Skin of body (tissue), 2 donors: ENCODE measurements around the gene FHOD1. TPM values are rescaled to one million over a fixed set of nuclear protein-coding genes. Genes with fewer than 3 reads are reported as not detected.

Experiments used
- DNase-seq: peaks from one replicate; lab custom pipeline; 2025; lab: John Stamatoyannopoulos, UW
- total RNA-seq: library from RNA; depleted of rRNA; stranded (reverse); fragments of >200 nt; gene quantifications from one replicate; pipeline ENCODE4 v1.2.3, GENCODE V29; 2014

The FHOD1 gene
- total RNA-seq, 1 donor from 2014 or later, result 8.0 TPM

DNA sequence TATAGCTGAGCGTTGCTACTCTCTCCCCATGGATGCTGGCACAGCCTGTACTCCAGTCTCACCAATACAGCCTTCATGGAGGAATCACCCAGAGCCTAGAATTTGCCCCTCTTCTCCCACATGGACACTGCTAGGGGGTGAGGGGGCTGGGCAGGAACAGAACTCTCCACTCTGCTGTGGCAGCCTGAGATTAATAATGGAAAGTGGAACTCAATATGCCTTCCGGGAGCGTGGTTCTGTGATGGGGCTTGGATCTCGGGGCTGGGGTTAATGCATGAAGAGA, 2.7 kb upstream of the FHOD1 start:
- no peak for DNase-seq

DNA sequence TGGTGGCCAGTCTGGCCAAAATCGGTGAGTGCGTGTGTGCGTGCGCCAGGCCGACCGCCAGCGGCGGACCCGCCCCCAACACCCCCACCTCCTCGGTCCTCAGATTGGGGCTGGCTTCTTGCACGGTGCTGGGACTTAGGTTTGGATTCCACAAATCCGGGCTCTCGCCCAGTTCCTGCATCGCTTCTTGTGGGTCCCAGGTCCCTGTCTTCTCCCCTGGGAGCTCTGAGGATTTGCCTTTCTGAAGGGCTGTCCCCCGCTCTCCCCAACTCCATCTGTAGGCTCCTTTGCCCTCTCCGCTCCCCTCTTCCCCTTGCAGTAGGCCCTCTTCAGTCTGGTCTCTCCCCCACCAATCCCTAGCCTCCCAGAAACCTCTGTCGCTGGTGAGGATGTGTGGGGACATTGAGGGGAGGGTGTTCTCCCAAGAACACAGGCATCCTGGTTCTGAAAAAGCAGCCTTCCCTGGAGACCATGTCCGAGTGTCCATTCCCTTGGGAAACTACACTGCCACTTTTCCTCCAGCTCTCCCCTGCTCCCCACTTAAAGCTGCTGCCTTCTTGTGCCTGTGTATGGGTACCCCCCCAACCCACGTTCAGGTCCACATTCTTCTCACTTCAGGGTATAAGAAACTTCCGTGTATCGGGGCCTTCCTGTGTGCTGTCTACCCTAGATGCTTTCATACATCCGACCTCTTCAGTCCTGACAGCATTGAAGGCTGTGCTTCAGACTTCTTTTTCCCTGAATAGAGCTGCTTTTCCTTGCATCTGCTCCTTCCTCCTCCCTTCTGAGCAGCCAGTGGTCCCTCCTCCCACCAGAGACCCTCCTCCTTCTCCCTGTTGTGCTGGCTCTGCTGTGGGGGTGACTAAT, 2.1 kb upstream of the FHOD1 start:
- DNase-seq, result no peak

DNA sequence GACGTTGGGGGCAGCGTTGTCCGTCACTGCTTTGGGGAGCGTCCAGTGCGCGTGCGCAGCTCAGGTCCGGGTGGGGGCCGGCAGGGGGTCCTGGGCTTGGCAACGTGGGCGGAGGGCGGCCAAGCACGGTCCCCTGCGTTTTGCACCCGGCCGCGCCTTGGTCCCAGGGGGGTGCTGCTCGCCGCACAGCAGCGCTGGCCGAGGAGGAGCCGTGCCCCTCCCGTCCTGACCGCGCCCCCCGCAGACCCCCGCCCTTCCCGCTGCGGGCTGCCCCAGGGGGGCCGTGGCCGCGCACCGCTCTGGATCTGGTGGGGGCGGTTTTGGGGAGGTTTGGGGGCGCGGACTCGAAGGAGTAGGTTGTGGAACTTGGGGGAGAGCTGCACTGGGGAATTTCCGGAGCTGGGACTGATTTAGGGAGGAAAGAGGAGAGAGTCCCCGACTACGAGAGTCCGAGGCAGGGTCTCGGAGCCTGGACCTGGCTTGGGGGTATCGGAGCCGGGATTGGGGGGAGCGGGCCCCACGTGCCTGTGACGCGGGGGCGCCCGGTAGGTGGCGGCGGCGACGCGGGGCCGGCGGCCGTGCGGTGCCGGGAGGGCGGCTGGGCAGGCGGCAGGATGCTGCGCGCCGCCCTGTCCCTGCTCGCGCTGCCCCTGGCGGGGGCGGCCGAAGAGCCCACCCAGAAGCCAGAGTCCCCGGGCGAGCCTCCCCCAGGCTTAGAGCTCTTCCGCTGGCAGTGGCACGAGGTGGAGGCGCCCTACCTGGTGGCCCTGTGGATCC, 1.3 kb upstream of the FHOD1 start, which contains the start of gene SLC9A5:
Gene SLC9A5, plus strand, starts transcription at position 579 of the 777 bp plus-strand sequence. Its CDS starts 36 bp downstream, at position 615.
- DNase-seq, result no peak

DNA sequence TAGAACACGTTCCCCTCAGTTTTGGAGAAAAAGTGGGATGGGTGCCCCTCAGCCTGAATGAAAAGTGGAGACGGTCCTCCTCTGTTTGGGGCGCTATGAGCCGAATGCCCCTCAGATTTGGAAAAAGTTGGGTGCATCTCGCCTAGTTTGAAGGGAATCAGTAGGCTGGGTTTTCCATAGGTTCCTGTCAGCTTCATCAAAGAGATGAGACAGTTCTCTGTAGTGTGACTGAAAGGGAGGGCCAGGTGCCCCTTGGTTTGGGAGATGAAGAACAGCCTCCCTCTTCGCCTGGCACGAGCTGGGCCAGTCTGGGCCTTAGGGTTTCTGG, 756 bp upstream of the FHOD1 start:
- DNase-seq, result no peak

DNA sequence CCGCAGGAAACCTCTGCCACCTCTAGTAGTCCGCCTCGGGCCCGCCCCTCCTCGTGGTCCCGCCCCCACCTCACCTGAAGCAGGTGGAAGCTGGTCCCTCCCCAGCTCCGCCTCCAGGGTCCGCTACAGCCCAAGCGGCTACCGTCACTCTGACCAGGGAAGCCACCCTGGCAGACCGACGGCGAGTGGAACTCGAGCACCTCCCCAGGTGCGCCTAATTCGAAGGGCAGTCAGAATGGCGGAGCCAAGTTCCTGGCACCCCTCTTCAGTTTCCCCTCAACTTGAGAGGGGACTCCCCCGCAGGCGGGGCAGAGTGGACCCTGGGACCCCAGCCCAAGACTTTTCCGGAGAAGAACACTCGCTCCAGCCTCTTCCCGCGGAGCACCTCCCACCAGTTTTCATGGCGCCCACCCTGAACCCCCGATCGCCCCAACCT, 507 bp downstream of the FHOD1 start:
- no peak for DNase-seq

DNA sequence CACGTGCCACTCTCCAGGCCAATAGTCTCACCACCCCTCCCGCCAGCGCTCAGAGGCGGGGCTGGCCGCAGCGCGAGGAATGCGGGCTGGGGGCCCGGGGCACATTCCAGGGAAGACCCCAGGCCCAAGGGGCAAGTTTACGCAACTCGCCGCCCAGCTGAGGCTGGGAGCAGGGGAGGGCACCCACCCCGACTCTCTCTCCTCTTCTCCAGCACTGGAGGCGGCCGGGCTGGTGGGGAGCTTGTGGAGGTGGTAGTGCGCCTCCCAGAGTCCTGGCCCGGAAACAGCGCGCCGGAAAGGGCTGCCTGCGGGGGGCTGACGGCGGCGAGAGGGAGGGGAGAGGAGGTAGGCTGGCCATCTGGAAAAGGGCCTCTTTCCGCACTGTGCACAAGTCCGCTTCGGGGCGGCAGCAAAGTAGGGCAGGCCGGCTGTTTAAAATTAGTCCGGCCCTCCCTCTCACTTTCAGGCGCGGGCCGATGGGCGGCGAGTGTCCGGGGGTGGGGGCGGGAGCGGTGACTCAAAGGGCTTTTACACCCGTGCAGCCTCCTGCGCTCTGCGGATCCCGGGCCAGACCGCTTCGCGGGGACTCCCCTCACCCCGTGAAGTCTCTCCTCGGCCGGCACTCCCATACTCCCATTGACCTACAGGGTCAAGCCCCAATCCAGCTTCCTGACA, 1.1 kb downstream of the FHOD1 start:
- peak; percentile 75 for DNase-seq

DNA sequence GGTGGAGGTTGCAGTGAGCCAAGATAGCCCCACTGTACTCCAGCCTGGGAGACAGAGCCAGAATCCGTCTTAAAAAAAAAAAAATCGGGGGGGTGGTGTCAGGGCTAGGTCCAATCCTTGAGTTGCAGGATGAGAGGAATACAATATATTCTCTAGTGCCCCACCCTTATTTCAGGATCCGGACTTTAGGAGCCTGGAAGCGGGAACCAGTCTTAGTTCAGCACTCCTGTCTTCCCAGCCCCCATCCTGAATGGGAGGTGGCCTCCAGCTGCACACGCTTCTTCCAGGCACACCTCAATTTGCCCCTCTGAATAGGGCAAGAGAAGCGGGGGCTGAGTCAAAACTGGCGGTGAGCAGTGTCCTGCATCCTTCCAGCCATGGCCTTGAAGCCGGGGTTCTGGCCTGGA, 1.6 kb downstream of the FHOD1 start:
- no peak for DNase-seq

DNA sequence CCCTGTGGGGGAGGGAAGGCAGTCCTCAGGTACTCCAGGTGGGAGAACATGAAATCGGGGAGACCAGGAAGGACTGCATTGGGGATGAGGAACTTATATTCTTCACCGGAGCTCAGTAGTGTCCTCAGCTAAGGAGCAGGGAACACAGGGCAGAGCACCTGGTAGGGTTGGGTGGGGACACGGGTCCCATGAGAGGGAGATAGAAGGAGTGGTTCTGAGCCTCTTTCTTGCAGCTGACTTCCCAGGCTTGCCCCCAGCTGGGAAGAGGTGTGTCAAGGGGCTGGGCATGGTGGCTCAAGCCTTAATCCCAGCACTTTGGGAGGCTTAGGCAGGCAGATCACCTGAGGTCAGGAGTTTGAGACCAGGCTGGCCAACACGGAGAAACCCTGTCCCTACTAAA, 2.1 kb downstream of the FHOD1 start:
- DNase-seq, result no peak

DNA sequence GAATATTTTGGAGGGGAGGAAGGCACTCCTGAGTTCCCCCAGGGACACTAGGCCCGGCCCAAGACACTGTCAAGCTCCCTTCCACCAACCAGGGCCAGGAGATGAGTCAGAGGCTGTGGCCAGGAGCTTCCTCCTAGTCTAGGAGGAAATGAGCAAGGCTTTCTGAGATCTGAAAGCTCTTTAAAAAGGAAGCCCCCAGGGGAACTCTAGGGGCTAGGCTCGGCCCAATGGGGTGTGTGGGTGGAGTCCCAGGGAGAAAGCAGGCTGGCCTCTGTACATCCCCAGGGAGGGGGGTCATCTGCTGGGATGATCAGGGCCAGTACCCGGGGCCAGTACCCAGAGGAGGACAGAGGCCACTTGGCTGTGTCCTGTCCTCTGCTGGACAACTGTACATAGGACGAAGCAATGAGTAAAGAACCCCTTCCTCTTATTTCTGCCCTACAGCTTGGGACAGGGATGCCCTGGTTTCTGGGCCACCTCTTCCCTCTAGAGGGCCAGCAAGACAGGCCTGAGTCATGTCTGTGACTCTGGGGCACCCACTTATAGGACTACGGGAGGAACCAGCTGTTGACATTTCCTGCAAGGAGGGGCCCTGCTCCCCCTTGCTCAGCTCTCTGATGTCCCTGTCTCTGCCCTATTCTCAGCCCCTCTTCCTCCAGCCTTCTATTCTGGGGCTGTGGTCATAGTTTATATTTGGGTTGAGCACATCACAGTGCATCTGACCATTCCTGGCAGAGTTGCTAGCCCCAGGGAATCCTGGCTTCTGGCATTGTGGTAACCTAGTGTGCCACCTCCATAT, 2.7 kb downstream of the FHOD1 start:
- no peak for DNase-seq

DNA sequence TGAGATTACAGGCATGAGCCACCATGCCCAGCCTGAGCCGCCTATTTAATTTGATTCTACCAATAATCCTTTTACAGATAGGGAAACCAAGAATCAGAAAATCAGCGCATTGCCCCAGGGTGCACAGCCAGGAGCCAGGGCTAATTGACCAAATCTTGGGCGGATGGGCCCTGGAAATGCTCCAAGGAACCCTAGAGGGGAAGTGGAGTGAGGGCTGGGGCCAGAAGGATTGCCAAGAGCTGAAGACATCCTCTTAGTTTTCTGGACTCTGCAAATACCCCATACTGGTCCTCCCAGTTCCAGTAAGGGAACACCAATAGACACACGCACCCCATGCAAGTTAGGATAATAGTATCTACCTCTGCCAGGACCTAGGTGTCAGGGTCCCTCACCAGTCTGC, 3.8 kb downstream of the FHOD1 start:
- DNase-seq, result no peak

DNA sequence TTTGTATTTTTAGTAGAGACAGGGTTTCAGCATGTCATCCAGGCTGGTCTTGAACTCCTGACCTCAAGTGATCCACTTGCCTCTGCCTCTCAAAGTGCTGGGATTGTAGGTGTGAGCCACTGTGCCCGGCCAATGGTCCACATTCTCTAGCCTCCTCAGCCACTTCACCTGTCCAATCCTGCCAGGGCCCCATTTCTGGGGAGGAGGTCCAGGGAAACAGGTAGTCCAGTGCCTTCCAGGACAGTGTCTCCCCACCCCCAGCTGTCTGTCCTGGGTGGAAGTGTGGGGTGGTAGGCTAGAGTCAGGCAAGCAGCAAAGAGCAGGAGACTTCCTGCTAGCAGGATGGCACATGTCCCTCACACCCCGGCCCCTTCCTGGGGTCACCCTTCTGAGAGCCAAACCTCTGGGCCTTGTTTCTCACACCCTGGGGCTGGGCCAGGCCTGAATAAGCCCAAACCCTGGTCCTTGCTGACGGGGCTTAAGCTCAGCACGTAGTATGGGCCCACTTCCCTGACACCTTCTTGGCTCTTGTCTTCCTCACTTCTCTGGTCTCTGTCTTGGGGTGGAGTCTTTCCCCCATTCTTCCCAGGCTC, 5.0 kb downstream of the FHOD1 start:
- DNase-seq, result no peak

DNA sequence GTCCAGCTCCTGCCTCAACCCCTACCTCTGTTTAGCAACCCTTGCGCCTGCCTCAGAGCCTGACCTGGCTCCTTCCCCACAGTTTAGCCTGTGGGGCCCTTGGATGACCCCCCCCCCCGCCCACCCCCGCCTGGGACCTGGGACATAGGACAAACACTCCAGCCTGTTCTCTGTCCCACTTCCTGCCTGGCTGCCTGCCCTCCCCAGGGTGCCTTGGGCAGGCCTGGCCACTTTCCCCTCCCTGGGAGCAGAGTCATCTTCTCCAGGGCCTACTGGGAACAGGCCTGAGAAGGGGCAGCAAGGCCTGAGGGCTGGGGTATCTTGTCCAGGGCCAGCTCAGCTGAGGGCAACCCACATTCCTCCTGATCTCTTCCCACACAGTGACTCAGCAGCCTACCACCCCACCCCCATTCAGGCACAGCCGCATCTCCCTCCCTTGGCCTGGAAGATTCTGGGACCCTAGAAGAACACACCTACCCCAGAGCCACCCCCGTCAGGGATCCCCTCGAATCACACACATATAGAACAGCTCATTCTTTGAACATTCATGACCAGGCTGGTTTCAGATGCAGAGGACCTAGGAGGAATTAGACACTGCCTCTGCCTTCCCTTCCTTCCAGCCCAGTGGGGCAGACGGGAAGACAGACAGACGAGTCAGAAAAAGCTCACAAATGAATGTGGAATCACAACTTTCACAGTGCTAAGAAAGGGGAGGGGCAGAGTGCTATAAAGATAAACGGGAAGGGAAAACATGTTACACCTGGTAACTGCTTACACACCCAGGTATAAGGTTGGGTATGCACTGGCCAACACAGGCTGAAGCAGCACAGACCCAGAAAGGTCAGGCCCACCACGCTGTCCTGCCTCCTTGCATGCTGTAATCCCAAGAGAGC, 6.0 kb downstream of the FHOD1 start:
- no peak for DNase-seq

DNA sequence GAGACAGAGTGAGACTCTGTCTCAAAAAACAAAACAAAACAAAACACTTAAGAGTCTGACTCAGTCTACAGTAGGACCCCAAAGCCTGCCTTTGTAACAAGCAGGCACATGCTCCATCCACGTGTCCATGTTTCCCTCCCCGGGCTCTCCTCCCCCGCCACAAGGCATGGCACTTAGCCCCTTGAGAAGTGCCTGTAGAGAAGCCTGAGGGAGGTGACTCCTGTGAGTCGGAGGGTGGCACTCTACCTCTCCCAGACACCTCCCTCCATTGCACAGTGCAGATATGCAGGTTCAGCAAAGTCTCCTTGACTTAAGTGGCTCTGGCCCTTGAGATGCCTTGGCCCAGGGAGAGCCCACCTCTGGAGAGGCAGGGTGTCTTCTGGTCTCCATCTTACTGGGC, 6.8 kb downstream of the FHOD1 start:
- no peak for DNase-seq

DNA sequence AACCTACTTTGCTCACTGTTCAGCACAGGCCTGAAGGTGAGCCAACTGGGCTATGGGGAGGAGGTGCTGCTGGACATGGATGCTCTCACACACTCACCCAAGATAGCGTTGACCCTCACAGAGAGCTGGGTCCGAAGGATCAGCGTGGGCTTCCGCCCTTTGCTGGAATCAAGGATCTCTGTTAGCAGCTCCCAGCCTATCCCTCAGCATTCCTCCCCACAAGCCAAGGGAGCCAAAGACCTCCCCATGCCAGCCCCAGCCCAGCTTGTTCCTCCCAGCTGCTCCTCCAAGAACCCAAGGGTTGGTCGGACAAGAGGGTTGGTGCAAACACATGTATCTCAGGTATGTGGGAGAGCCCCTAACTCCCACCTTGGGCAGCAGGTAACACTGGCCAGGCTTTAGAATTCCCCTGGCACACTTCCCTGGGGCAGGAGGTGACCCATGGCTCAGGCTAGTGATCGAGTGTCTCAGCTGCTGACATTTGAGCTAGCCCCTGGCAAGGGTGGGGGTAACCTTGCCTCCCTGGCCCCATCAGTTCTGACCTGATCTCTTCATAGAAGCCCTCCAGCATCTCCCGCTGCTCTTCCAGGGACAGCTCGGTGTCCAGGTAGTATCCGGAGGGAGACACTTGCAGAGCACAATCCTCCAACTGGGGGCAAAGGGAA, 8.3 kb downstream of the FHOD1 start:
- no peak for DNase-seq

DNA sequence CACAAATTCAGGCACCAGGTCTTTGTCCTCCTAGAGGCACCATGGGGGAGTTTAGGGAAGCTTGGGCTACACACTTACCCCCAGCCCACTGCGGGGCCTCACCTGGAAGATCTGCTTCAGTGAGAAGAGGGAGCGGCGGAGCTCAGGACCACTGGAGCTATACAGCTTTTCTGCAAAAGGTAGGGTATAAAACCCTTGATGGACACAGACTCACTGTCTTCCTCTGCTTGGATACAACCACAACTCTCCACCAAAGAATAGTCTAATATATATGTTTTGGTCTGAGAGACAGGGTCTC, 9.1 kb downstream of the FHOD1 start:
- no peak for DNase-seq

DNA sequence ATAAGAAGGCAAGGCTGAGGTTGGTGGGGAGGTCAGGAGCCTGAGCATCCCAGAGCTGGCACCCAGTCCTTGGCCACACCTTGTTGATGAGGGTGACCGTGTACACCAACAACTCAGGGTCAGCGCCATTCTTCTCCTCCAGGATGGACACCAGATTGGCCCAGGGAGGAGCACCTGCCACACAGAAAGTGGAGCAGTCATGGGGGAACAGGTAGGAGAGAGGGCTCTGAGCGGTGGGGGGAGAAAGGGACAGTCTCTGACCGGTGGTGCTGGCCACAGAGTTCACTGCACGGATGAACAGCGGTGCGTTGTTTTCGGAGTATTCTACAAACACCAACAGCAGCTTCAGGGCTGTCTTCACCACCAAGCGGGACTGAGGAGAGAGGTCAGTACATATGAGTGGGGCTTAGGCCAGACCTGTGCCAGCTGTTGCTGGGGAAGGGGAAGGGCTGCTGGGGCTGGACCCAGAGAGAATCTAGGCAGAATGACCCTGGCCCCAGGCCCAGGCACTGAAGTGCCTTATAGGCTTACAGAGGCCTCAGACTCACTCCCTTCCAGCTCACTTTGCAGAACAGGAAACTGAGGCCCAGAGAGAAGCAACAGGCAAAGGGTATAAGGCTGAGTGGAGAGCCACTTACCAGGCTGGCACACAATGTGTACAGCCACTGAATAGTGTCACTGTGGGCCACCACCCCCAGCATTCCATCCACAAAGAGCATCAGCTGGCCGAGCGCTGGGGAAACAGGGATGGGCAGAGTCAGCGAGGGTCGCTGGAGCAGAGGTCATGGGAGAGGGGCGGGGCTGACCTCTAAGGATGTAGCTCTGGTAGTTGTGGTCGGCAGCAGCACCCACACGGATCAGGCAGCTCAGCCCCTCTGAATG, 9.6 kb downstream of the FHOD1 start:
- DNase-seq, result no peak

DNA sequence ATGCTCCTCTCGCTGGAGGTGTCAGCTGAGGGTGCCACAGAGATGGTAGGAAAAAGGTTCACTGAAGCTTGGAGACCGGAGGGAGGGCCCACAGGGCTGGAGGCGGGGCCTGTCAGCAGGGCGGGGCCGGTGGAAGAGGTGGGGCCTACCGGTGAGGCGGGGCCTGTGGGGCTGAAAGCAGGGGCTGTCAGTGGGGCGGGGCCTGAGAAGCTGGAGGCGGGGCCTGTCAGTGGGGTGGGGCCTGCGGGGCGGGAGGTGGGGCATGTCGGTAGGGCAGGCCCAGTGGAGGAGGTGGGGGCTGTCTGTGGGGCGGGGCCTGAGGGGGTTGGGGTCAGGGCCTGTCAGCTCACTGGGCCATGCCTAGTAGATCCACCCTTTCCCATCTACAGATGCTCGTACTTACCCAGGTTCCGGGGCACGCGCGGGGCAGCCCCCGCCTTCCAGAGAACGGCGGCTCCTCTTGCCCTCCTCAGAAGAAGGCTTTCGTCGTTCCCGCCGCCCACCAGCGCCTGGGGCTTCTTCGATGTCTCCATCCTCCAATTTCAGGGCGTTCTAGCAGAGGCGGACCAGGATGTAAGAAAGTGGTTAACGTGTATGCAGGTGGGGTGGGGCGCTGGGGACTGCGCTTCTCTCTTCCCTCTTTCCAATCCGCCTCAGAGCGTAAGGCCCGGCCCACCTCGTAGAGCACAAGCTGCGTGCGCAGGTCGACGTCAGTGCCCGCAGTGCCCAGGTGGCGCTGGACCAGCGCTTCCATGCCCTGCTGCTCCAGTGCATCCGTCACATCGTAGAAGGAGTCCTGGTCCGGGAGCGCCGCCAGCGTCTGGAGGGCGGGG, 10.5 kb downstream of the FHOD1 start:
- DNase-seq, result no peak
